Measurements from ENCODE around the gene NALCN.

DNA sequence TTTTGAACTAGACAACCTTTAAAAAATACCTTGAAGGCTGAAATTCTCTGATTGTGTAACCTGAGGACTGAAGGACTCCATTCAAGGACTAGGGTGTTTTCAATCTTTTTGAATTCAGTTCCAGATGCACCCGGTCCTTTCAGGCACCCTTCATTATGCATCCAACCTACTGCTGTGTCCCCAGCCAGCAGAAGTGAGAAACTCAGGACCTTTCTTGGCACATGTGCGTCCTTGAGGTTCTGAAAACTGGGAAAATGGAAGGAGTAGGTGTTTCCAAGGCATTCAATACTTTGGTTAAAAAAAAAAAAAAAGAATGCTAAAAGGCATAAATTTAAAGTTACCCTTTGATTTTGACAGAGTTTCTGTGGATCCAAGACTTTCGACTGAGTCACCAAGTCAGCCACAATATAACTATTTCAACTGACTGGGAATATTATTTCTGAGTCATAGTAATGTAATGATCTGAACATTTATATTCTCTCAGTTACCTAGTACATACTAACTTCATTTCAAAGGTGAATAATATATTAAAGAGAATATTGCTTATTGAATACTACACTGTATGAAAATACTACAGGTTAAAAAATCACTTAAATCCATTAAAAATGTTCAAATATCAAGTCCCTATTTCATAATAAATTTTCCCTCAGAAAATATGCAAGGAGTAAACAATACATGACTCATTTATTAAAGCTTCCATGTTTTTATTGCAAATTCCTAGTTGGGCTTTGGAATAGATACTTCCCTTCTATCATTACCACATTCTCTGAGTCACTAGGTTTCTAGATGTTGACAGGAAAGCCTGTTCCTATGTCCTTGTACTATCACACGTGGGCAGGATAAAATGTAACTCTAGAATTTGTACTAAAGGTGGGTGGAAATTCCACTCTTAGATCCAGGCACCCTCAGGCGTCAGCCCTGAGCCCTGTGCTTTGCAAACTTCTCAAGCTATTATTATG lies 33.8 kb upstream of the NALCN start:
- TF ChIP-seq CTCF (IDR thresholded peaks at IDR 0.05) (no peak), POLR2A (IDR thresholded peaks at IDR 0.05) (no peak), EP300 (IDR thresholded peaks at IDR 0.05) (no peak), POLR2AphosphoS5 (IDR thresholded peaks at IDR 0.05) (no peak)

Data from gastroesophageal sphincter (tissue), 3 donors.